SKM-1 treated with dmso at 0.1 percent for 144 hours (cell line): ENCODE results near the gene SLC2A1.

Experiments used
- DNase-seq: peaks from one replicate; lab custom pipeline; 2025; ENCODE audit not compliant: unreplicated experiment; lab: John Stamatoyannopoulos, UW

SLC2A1 gene

GRCh38 chr1:42958488-42959319 lies at the start of gene SLC2A1:
Gene SLC2A1 (minus strand): TSS chr1:42958868. CDS start chr1:42958651, 217 bp downstream.
- peak; percentile 81 for DNase-seq

GRCh38 chr1:43007377-43008114 lies 48.9 kb upstream of the SLC2A1 start:
- DNase-seq: no peak

- no peak for DNase-seq
Measured at GRCh38 chr1:43005460-43006361, 47.0 kb upstream of the SLC2A1 start.

GRCh38 chr1:43004587-43005459 lies 46.2 kb upstream of the SLC2A1 start:
- no peak for DNase-seq

- DNase-seq: no peak
Measured at GRCh38 chr1:43002766-43003165, 44.1 kb upstream of the SLC2A1 start.

- no peak for DNase-seq
Measured at GRCh38 chr1:43002116-43002515, 43.4 kb upstream of the SLC2A1 start.

- no peak for DNase-seq
Measured at GRCh38 chr1:43001434-43001833, 42.8 kb upstream of the SLC2A1 start.

- no peak for DNase-seq
Measured at GRCh38 chr1:43000271-43000670, 41.6 kb upstream of the SLC2A1 start.

- no peak for DNase-seq
Measured at GRCh38 chr1:42999308-42999707, 40.6 kb upstream of the SLC2A1 start.

GRCh38 chr1:42998386-42998785 lies 39.7 kb upstream of the SLC2A1 start:
- DNase-seq: no peak

GRCh38 chr1:42996384-42996970 lies 37.8 kb upstream of the SLC2A1 start:
- DNase-seq: no peak

- peak; percentile 55 for DNase-seq
Measured at GRCh38 chr1:42993502-42994136, 35.0 kb upstream of the SLC2A1 start.

GRCh38 chr1:42992054-42992571 lies 33.4 kb upstream of the SLC2A1 start:
- DNase-seq: no peak

- no peak for DNase-seq
Measured at GRCh38 chr1:42990757-42991346, 32.2 kb upstream of the SLC2A1 start.

- DNase-seq: no peak
Measured at GRCh38 chr1:42983693-42984092, 25.0 kb upstream of the SLC2A1 start.

- DNase-seq: no peak
Measured at GRCh38 chr1:42983253-42983652, 24.6 kb upstream of the SLC2A1 start.

- no peak for DNase-seq
Measured at GRCh38 chr1:42982641-42983040, 24.0 kb upstream of the SLC2A1 start.

GRCh38 chr1:42981871-42982270 lies 23.2 kb upstream of the SLC2A1 start:
- DNase-seq: no peak
